8988T (cell line): ENCODE data around the gene PTGDR2.

ENCODE experiments used
- DNase-seq: peaks from one replicate; pipeline ENCODE4 v3.0.0; 2011

The PTGDR2 gene

DNA sequence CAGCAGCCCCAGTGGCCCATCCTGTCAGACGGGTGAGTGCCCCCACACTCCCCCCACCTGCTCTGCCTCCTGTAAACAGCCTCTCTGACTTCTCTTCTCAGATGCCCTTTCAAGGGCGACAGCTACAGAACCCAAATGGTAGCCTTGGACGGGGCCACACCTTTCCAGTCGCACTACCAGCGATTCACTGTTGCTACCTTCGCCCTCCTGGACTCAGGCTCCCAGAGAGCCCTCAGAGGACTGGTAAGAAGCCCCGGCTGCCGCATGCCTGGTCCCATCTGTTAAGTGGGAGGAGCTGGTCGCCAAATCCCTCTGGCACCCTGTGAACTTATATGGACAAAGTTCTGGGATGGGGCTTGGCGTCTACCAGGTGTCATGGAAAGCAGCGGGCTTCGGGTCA, 17.8 kb upstream of the PTGDR2 start:
- no peak for DNase-seq

DNA sequence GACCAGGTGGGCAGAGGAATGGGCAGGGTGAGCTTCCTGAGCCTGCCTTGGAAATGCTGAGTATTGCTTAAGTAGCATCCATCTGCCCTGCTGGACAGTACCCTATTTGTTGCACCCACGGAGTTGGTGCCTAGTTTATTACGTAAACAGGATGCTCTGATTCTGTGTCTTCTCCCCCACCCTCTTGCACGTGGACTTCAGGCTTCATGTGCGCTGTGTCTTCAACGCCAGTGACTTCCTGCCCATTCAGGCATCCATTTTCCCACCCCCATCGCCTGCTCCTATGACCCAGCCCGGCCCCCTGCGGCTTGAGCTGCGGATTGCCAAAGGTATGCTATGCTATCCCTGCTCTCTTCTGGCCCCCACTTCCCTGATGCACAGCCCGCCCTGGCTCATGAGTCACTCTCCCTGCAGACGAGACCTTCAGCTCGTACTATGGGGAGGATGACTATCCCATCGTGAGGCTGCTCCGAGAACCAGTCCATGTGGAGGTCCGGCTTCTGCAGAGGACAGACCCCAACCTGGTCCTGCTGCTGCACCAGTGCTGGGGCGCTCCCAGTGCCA, 17.3 kb upstream of the PTGDR2 start:
- DNase-seq = no peak

DNA sequence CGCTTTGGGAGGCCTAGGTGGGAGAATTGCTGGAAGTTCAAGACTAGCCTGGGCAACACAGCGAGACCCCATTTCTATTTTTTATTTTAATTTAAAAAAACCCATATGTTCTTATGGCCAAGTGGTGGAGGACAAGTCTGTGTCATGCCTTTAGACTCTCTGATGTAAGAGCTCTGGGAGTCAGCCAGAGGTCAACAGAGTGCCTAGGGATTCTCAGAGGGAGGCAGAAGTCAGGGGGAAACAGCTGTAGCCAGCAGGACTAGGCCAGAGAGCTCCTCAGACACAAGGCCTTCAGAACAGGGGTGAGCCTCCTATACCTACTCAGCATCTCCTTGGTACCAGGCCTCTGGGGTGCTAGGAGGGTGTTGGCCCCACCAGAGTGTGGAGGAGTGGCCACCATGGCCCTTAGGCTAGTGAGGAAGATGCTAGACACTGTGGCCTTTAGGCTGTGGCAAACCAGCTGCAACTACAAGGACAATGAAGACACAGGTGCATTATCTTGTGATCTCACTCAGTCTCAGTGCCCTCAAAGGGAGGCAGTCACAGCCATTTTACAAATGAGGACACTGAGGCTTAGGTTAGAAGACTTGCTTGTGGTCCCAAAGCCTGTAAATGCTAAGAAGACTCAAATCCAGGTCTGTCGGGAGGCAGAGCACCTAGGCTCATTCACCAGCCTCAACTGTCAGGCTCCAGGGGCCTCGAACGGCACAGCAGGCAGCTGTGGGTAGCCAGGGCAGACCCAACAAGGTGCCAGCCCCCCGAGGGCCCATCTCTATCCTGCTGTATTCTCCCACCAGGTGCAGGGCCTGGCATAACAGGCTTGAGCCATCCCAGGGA, 16.6 kb upstream of the PTGDR2 start:
- no peak for DNase-seq

DNA sequence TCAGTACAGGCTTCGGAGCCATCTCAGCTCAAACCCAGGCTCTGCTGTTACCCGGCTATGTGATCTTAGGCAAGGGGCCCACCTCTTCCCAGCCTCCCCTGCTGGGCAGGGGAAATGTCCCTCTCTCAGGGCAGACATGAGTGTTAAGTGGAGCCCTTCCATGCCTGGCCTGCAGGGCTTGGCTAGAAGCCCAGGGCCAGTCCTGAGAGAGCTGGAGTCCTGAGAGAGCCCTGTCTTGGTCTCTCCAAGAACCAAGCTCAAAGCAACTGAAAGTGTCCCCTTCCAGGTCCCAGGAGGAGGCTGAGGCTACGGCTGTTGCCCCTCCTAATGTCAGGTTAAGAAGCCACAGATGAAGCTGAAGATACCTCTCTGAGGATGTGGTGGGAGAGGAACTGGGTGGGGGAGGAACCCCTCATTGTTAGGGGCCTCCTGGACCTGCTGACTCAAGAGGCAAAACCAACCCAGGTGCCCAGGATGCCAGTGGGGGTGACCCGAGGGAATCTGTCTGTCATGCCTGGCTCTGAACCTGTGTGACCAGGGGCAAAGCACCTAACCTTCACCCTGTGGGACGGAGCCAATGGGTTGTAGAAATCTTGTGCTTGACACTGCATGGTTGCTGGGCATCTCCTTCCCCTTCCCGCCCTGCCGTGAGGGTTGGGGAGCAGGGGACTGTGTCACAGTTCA, 15.8 kb upstream of the PTGDR2 start:
- DNase-seq = no peak

DNA sequence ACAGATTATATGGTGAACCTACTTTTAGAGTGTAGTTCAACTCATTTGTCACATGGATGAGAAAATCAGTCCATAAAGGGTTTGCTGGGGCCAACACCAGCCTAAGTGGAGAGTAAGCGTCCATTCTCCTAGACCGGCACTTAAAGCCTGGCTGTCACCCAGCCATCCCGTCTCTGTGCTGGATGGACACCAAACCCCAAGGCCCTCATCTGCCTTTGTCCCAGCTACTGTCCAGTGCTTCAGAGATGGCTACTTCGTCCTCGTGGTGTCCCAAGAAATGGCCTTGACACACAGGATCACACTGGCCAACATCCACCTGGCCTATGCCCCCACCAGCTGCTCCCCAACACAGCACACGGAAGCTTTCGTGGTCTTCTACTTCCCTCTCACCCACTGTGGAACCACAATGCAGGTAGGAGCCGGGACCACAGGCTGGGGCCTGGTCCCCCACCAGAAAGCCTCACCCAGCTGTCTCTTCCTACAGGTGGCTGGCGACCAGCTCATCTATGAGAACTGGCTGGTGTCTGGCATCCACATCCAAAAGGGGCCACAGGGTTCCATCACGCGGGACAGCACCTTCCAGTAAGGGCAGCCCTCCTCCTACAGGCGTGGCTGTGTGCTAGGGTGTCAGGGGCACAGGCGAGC, 15.1 kb upstream of the PTGDR2 start:
- no peak for DNase-seq

DNA sequence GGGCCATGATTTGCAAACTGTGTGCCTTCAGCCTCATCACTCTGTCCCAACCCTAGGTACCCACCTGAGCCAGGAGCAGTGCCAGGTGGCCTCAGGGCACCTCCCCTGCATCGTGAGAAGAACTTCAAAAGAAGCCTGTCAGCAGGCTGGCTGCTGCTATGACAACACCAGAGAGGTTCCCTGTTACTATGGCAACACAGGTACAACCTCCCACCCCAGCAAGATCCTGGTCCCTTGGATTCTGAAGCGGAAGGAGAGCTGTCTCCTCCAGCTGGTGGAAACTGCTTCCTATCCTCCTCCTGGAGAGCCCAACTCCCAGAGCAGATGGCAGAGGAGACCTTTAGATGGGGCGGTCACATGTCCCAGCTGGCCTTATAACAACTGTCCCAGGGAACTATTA, 14.5 kb upstream of the PTGDR2 start:
- DNase-seq = no peak

GRCh38 chr11:60869451-60869825, 13.7 kb upstream of the PTGDR2 start:
- DNase-seq = no peak

DNA sequence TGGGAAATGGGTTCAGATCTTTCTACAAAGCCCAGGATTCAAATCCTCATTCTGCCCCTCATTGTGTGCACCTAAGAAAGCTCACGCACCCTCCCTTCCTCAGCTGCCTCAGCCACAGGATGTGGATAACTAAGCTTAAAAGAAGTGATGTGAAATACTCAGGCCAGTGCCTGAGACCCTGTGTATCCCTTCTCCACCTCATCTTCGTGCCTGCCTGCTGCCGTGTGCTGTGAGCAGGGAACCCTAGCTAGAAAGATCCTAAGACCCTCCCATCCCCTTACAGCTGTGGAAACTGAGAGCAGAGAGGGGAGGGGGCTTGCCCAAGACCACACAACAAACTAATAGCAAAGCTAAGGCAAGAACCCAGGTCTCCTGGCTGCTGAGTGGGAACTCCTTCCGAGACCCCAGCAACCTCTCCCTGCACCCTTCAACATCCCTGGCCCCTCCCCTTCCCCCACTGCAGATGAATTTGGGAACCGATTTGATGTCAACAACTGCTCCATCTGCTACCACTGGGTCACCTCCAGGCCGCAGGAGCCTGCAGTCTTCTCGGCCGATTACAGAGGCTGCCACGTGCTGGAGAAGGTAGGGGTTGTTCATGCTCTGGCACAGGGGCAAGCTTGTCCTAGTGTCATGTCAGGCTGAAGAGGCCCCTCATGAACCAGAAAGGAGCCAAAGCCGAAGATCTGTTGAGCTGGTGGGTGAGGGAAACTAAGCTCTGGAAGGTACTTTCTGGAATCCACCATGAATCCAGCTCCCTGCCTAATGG, 13.1 kb upstream of the PTGDR2 start:
- DNase-seq = no peak

- DNase-seq = no peak
Observed at GRCh38 chr11:60867871-60868681, 12.3 kb upstream of the PTGDR2 start.

DNA sequence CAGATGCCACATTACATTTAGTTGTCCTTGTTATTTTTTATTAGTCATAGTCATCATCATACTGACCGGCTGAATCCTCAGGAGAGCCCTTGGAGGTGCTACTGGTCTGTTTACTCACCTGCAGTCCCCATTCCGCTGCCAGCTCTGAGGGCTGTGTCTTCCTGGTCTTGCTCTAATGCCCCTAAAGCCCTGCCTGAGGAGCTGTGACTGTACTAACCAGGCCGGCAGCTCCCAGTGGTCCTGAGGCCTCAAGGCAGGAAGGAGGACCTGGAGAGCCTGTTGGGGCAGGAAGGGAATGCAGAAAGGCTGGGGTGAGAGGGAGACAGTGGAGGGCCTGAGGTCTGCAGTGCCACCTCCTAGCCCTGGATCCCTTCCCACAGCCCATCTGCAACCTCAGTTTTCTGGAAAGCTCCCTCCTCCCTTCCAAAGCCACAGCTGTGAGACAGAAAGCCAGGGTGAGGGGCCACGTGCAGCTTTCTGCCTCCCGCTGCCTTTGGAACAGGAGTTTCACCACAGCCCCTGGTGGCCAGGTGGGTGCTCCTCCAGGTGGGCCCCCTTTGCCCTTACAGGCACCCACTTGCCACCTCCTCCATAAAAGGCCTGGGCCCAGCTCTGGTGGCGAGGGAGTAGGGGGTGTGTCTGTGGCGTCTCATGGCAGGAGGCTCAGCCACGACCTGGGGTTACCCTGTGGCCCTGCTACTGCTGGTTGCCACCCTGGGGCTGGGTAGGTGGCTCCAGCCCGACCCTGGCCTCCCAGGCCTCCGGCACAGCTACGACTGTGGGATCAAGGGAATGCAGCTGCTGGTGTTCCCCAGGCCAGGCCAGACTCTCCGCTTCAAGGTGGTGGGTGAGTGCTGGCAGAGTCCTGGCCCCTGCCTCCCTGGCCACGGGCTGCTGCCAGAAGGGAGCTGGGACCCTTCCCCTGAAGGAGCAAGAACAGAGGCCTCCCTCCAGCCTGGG, 11.4 kb upstream of the PTGDR2 start, which contains the start of gene ZP1:
ZP1 (plus strand) TSS at position 632 of the 960 bp plus-strand sequence; CDS start at position 652, 20 bp downstream.
- DNase-seq = no peak

DNA sequence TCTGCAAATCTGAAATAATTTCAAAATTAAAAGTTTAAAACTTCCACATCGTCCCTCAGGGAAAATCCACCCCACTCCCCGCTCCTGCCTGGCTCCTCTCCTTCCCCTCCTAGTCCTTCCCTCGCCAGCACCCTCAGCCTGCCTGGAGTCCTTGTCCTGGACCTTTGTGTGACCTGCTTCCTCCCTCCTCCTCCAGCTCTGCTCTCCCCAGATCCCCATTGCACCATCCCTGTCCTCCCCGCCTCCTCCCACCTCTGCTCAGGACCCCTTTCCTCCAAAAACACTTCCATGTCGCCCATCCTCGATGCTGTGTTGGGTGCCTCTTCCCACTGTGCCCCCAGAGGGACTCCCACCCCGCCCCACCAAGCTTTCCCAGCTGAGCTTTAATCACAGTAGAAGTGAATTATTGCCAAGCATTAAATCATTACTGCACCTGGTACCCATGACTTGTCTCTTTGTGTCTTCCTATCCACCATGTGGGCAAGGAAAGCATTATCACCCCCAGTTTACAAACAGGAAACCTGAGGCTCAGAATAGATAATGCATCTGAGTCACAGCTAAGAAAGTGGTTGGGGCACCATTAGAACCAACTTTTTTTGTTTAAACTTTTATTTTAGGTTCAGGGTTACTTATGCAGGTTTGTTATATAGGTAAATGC, 9.2 kb upstream of the PTGDR2 start:
- DNase-seq = no peak

DNA sequence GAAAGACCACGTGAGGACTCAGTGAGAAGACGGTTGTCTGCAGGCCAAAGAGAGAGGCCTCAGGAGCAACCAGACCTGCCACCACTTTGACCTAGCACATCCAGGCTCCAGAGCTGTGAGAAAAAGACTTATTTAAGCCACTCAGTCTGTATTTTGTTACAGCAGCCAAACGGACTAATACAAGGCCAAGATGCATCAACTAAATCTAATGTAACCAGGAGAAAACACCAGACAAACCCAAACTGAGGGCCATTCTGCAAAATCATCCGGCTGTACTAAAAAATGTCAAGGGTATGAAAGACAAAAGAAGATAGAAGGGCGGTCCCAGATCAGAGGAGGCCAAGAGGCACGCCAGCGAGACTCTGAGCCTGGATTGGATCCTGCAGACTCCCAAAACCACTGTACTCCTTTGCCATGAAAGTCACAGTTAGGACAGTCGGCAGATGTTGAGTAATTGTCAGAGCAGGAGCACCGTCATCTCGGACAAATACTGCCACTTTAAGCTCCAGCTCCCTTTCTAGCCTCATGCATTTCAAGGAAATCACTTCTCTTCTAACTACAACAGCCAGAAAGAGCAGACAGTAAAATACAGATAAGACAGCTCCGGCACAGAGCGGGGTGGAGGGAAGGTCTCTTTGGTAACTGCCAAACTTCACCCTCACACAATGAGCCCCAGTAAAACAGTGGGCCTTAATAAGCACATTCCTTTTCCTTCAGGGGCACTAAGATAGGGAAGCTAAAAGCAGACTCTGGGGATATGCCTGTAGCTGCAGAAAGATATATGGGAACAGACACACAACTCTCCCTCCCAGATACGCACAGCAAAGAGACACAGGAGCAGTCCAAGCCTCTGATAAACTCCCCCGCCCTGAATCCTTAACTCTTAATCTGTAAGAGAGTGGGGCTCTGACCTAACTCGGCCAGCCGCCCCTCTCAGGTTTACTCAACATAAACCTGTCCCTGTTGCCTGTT, 8.1 kb upstream of the PTGDR2 start:
- no peak for DNase-seq

DNA sequence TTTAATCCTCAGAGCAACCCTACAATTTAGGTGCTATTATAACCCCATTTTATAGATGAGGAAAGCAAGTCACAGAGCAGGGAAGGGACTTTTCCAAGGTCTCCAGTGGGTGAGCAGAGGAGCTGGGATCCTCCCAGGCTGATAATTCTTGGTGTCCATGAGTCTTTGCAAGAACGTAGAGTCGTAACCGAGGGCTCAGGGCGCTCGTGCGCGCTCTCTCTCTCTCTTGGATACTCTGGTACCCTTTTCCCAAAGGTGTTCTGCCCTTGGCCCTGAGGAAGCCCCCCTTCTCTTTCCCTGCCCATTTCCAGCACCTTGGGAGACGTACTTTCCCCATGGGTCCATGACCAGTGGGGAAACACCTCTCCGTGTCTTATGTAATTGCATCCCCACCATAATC, 6.4 kb upstream of the PTGDR2 start:
- DNase-seq = no peak

GRCh38 chr11:60860943-60861342, 5.2 kb upstream of the PTGDR2 start:
- DNase-seq = no peak

DNA sequence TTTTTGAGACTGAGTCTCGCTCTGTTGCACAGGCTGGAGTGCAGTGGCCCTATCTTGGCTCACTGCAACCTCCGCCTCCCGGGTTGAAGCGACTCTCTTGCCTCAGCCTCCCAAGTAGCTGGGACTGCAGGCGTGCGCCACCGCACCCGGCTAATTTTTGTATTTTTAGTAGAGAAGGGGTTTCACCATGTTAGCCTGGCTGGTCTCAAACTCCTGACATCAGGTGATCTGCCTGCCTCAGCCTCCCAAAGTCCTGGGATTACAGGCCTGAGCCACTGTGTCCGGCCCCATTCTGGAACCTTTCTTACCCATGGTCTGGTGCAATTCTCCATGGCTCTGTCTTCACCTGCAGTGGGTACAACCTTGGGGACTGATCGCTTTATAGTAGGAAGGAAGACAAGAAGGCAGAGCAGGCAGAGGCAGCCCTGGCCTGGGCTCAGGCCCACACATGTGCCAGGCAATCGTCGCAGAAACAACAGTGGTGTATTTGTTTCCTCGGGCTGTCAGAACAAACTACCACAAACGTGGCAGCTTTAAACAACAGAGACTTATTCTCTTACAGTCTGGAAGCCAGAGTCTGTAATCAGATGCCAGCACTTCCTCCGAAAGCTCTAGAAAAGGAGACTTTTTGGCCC, 4.0 kb upstream of the PTGDR2 start:
- DNase-seq = no peak

DNA sequence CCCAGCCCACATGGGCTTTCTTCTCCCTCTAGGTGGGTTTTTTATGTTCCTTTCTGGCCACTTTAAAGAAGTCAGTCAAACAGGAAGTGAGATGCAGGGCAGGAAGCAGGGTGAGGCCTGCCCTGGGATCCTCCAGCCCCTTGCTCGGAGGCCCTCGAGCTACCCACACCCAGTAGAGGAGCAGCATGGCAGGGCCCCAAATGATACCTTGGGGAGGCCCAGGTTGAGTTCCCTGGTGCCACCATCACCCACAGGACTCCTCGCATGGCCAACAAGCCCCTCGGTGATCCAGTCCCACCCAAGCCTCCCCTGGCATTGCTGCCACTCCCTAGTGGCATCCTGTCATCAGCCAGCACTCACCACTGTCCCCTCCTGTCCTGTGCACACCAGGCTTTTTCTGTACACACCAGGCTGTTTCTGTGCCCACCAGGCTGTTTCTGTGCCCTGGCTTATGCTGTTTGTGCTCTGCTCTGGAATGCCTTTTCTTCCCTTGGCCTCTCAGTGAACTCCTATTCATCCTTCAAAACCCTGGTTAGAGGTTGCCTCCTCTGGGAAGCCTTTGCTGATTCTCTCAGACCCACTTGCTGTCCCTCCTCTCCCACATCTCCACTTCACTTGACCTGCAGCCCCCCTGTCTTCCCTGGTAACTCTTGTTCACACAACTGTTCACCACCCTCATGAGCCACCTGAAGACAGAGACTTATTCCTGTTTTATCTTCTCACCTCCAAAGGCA, 3.1 kb upstream of the PTGDR2 start:
- no peak for DNase-seq

- DNase-seq = no peak
Observed at GRCh38 chr11:60858236-60858635, 2.5 kb upstream of the PTGDR2 start.
